NCI-H187 (cell line): Measurements from ENCODE around the gene CA10.

Experiments used
- DNase-seq, 2 experiments: peaks; one replicate each; lab custom pipeline; 2025; lab: John Stamatoyannopoulos, UW

CA10 gene

GRCh38 chr17:51724043-51724580 lies 434.4 kb downstream of the CA10 start:
- no peak for DNase-seq

GRCh38 chr17:51722994-51723393 lies 435.5 kb downstream of the CA10 start:
- no peak for DNase-seq

- no peak for DNase-seq
These were observed 436.8 kb downstream of the CA10 start for GRCh38 chr17:51721730-51722129.

GRCh38 chr17:51720439-51720838 lies 438.1 kb downstream of the CA10 start:
- DNase-seq: no peak

- DNase-seq: no peak
These were observed 439.5 kb downstream of the CA10 start for GRCh38 chr17:51718983-51719382.

- no peak for DNase-seq
These were observed 446.9 kb downstream of the CA10 start for GRCh38 chr17:51711581-51711980.

GRCh38 chr17:51710634-51710979 lies 447.9 kb downstream of the CA10 start:
- DNase-seq: no peak

- DNase-seq: no peak
These were observed 448.6 kb downstream of the CA10 start for GRCh38 chr17:51709694-51710633.

GRCh38 chr17:51707216-51707615 lies 451.3 kb downstream of the CA10 start:
- no peak for DNase-seq

- no peak for DNase-seq
These were observed 452.4 kb downstream of the CA10 start for GRCh38 chr17:51706093-51706492.

- DNase-seq: no peak
These were observed 454.9 kb downstream of the CA10 start for GRCh38 chr17:51703361-51704341.

- DNase-seq: no peak
These were observed 455.6 kb downstream of the CA10 start for GRCh38 chr17:51702963-51703360.

GRCh38 chr17:51701501-51701900 lies 457.0 kb downstream of the CA10 start:
- DNase-seq: no peak

GRCh38 chr17:51700011-51700760 lies 458.3 kb downstream of the CA10 start:
- no peak for DNase-seq

GRCh38 chr17:51699303-51699702 lies 459.2 kb downstream of the CA10 start:
- DNase-seq: no peak

GRCh38 chr17:51692917-51693316 lies 465.6 kb downstream of the CA10 start:
- no peak for DNase-seq

GRCh38 chr17:51687887-51688286 lies 470.6 kb downstream of the CA10 start:
- no peak for DNase-seq

GRCh38 chr17:51685287-51685909 lies 473.1 kb downstream of the CA10 start:
- peak in 1 of 2 experiments; percentile 14 for DNase-seq

GRCh38 chr17:51684214-51684613 lies 474.3 kb downstream of the CA10 start:
- DNase-seq: no peak

GRCh38 chr17:51683291-51683690 lies 475.2 kb downstream of the CA10 start:
- no peak for DNase-seq

GRCh38 chr17:51682115-51682514 lies 476.4 kb downstream of the CA10 start:
- DNase-seq: no peak
